Lung (tissue), 12 donors: ENCODE measurements around the gene PCOLCE2. TPM values are rescaled to one million over a fixed set of nuclear protein-coding genes. Genes with fewer than 3 reads are reported as not detected.
A peak's percentile ranks its signal among the peaks of the same experiment; 100 is the strongest.

Experiments used
- ATAC-seq: fragments of 200-7000 bp; cut with Tn5 transposase; one replicate; pipeline ENCODE4 v1.9.1; 2020; ENCODE audit warnings: moderate number of reproducible peaks; ENCODE audit not compliant: insufficient read depth, low FRiP score
- DNase-seq, 3 donors: peaks; one replicate each; pipeline ENCODE4 v3.0.0-alpha.2; 2013 to 2017
- H3K27ac ChIP-seq, 2 donors: one replicate each; pipeline ENCODE4 v1.5.1; 2013; ENCODE audit warnings: mild to moderate bottlenecking in 2 of 2, moderate library complexity in 2 of 2, control low read depth in 1 of 2, inconsistent platforms in 1 of 2, low read depth in 1 of 2, low read length in 1 of 2
- H3K27me3 ChIP-seq, 3 donors: one replicate each; pipeline ENCODE4 v1.5.1; 2013; ENCODE audit warnings: low read length in 2 of 3; ENCODE audit not compliant: control insufficient read depth in 3 of 3, insufficient read depth in 3 of 3
- H3K36me3 ChIP-seq, 4 donors: one replicate each; pipeline ENCODE4 v1.5.1; 2013; ENCODE audit warnings: low read length in 4 of 4, mild to moderate bottlenecking in 1 of 4, moderate library complexity in 1 of 4; ENCODE audit not compliant: control insufficient read depth in 4 of 4, insufficient read depth in 4 of 4
- H3K4me1 ChIP-seq, 5 donors: one replicate each; pipeline ENCODE4 v1.5.1; 2013; ENCODE audit warnings: low read length in 5 of 5, mild to moderate bottlenecking in 2 of 5, moderate library complexity in 1 of 5; ENCODE audit not compliant: control insufficient read depth in 5 of 5, insufficient read depth in 5 of 5
- H3K4me3 ChIP-seq: one replicate; pipeline ENCODE4 v1.5.1; 2013; ENCODE audit warnings: mild to moderate bottlenecking, control low read depth, moderate library complexity
- H3K9ac ChIP-seq, 2 donors: one replicate each; pipeline ENCODE4 v1.5.1; 2013; ENCODE audit warnings: low read length in 2 of 2, control low read depth in 1 of 2; ENCODE audit not compliant: insufficient read depth in 1 of 2
- H3K9me3 ChIP-seq, 4 donors: one replicate each; pipeline ENCODE4 v1.5.1; 2013; ENCODE audit warnings: low read length in 3 of 4, mild to moderate bottlenecking in 1 of 4, moderate library complexity in 1 of 4; ENCODE audit not compliant: control insufficient read depth in 4 of 4, insufficient read depth in 3 of 4
- CTCF ChIP-seq: IDR thresholded peaks from 2 replicates; pipeline ENCODE4 v1.5.1; 2012; ENCODE audit warnings: mild to moderate bottlenecking; ENCODE audit errors: control extremely low read depth, extremely low read depth
- WGBS, 2 donors: extraction: QIAGEN DNeasy Blood & Tissue Kit; methylation state at CpG; one replicate each; pipeline ENCODE4 v1.1.7; 2013; 5-methylcytosine and 5-hydroxymethylcytosine counted together
- polyA plus RNA-seq, 2 donors: library from polyadenylated mRNA; stranded (reverse); fragments of 200-250 nt; gene quantifications; one replicate each; pipeline ENCODE4 v1.2.1, GENCODE V29; 2013
- total RNA-seq, 2 donors: library from RNA; depleted of rRNA in 1 of 2; stranded (reverse); fragments of >200 nt in 1 of 2; gene quantifications; one replicate each; pipeline ENCODE4 v1.2.1, GENCODE V29; 2014 to 2021
- donor health status: control.
- donor health status: control.
- donor health status: Bipolar disorder and iron deficiency.
- donor health status: healthy.
- donor health status: DM: yes; HTN: yes; CAD: no.

PCOLCE2 gene
- total and polyA plus RNA-seq, 4 donors, result 2.8 to 32.2 (median 15.6) TPM

GRCh38 chr3:142852009-142852408 is 36.9 kb downstream of the PCOLCE2 start:
- H3K4me3 ChIP-seq, result no peak overlapping the region

GRCh38 chr3:142850395-142851023 is 38.4 kb downstream of the PCOLCE2 start:
- DNase-seq, result peak in 2 of 3 donors; percentile 11 to 75

More at GRCh38 chr3:142852009-142852408, 36.9 kb downstream of the PCOLCE2 start:
- no peaks in the 10 kb centered on the region for H3K36me3 ChIP-seq
- H3K4me1 ChIP-seq, result peaks cover 0 to 27% (median 11%) of the 10 kb centered on the region in 5 donors
- DNase-seq, result no peak
- H3K27ac ChIP-seq, result no peak overlapping the region
- no peak overlapping the region for H3K9ac ChIP-seq
- no peak for ATAC-seq
- H3K9me3 ChIP-seq, result no peaks in the 10 kb centered on the region
- 64 to 79% methylated on average over 4 of the region's 4 CpGs for WGBS, 2 donors
- TF ChIP-seq CTCF, result no peak
- no peaks in the 10 kb centered on the region for H3K27me3 ChIP-seq

GRCh38 chr3:142849148-142849547 is 39.7 kb downstream of the PCOLCE2 start:
- Histone ChIP-seq H3K4me3 (no peak overlapping the region), H3K4me1 (peaks cover 0 to 29% (median 11%) of the 10 kb centered on the region in 5 donors), H3K27me3 (no peaks in the 10 kb centered on the region), H3K9ac (no peak overlapping the region), H3K9me3 (no peaks in the 10 kb centered on the region), H3K27ac (no peak overlapping the region), H3K36me3 (no peaks in the 10 kb centered on the region)
- DNase-seq (no peak), ATAC-seq (no peak)
- TF ChIP-seq CTCF, result no peak
- WGBS, 2 donors, result 97 to 98% methylated on average over 3 of the region's 3 CpGs

More at GRCh38 chr3:142850395-142851023, 38.4 kb downstream of the PCOLCE2 start:
- Histone ChIP-seq H3K36me3 (no peaks in the 10 kb centered on the region), H3K4me3 (no peak overlapping the region), H3K27ac (peak overlapping the region; percentile 31 to 35), H3K9ac (no peak overlapping the region), H3K27me3 (no peaks in the 10 kb centered on the region), H3K9me3 (no peaks in the 10 kb centered on the region), H3K4me1 (peaks cover 0 to 31% (median 11%) of the 10 kb centered on the region in 5 donors)
- ATAC-seq, result peak; percentile 96
- WGBS, 2 donors, result 16 to 19% methylated on average over 2 of the region's 2 CpGs
- no peak for TF ChIP-seq CTCF
